ENCODE results near the gene ANO8.

The ANO8 gene

DNA sequence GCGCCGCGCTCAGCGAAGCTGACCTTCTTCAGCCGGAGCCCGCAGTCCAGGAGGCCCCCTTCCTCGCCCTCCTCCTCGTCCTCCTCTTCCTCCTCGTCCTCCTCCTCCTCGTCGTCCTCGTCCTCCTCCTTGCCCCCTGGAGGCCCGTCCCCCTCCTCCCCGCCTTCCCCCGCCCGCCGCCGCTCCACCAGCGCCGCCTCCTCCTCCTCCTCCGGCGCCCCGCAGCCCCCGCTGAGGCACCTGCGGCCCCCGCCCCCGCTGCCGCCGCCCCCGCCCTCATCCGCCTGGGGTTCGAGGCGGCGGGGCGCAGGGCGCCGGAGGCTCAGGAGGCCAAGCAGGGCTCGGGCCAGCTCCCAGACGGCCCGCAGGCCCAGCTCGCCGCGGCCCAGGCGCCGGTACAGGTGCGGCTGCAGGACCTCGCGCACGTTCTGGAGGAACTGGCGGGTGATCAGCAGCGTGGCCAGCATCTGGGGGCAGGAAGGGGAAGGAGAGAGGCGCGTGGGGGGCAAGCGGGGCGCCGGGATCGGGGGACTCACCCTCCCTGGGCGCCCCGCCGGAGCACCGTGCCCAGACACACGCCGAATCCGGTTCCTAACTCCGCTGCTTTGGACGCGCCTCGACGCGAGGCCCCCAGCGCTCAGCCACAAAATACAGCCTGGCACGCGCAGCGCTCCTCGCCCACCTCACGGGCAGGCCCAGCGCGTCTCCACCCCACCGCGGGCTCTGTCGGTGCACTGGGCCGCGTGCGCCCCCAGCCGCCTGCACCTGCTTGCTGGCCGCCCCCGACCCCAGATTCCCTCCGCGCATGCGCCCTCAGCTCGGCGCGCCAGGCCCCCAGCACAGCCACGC, 5.9 kb downstream of the ANO8 start:
- no peak for DNase-seq (ENCODE audit: low spot score)

DNA sequence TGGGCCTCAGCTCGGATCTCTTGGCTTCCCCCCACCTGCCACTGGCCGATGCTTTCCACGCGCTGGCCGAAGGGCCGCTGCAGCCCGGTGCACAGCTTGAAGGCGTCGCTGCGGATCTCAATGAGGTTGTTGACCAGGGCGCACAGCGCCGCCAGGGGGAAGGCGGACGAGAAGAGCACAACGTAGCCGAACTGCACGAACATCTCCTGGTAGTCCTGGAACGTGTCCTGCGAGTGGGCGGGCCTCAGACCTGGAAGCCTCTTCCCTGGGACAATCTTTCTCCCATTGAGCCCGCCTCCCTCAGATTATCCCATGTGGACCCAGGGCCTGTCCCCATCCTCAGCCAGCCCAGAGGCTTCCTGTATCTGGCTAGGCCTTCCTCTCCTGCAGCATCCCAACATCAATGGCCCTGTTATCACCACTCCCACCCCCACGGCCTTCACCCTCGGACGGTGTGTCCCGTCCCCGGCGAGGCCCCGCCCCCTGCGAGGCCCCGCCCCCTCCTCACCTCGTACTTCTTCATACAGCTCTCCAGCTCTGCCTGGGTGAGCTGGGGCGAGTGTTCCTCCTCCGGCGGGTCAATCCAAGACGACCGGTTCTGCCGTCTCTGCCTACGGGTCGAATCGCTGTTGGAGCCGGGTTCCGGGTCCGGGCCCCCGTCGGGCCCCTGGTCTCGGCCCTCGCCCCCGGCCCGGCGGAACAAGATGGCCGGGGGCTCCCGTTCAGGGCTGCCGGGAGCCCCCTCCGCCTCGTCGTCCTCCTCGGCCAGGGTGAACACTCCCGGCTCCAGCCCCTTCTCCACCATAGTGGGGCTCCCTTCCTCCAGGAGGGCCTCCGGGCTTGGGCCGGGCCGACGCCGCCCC, 6.8 kb downstream of the ANO8 start:
- no peak for DNase-seq (ENCODE audit: low spot score)

DNA sequence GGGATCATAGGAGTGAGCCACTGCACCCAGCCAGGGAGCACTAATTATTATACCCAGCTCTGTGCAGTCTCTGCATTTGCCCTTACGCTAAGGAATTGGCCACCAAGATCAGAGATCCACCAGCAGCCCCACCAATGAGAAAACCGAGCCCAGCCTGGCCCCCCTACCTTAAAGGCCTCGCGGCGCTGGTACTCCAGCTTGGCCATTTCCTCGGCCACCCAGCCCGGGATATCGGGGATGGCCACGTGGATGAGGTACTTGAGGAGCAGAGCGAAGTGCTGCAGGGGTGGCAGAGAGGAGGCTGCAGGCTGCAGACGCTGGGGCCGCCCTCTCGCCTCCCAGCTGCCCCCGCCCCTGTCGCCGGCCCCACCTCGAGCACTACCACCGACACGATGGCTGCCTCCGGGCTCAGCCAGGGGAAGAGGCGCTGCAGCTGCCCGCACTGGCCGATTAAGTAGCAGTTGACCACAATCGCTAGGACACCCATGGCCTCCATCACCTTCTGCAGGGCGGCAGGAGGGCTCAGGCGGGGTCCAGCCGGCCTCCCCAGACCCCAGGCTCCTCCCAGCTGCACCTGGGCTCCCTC, 7.5 kb downstream of the ANO8 start:
- DNase-seq (ENCODE audit: low spot score) = no peak

DNA sequence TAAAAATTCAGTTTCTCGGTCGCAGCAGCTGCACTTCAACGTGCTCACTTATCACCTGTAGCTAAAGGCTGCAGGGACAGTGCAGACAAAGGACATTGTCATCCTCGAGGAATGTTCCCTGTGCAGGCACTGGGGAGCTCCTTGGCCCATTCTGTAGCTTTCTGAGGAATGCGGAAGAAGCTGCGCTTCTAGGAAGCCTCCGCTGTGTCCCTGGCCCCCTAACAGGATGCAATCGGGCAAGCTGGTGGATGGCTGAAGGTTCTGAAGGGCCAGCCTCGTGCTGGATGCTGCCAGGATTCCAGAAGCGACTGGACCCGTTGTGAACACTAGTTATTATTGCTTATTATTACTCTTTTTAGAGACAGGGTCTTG, 8.1 kb downstream of the ANO8 start:
- no peak for DNase-seq (ENCODE audit: low spot score)

DNA sequence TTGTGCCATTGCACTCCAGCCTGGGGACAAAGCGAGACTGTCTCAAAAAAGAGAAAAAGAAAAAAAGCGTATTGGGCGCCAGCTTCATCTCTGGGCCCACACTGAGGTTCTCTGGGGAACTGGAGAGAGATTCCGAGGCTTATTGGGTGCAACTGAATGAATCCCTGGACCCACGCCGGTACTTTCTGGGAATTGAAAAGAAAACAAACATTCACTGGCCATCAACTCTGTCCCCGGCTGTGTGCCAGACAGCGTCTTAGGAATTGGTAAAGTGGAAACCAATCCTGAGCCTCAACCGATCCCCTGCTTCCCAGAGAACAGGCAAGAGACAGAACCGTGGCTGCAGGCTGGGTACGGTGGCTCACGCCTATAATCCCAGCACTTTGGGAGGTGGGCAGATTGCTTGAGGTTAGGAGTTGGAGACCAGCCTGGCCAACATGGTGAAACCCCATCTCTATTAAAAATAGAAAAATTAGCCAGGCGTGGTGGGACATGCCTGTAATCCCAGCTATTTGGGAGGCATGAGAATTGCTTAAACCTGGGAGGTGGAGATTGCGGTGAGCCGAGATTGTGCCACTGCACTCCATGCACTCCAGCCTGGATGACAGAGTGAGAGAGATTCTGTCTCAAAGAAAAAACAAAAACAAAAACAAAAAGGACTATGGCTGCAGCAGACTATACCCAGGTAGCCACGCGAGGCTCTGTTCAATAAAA, 8.6 kb downstream of the ANO8 start:
- DNase-seq (ENCODE audit: low spot score) = no peak

DNA sequence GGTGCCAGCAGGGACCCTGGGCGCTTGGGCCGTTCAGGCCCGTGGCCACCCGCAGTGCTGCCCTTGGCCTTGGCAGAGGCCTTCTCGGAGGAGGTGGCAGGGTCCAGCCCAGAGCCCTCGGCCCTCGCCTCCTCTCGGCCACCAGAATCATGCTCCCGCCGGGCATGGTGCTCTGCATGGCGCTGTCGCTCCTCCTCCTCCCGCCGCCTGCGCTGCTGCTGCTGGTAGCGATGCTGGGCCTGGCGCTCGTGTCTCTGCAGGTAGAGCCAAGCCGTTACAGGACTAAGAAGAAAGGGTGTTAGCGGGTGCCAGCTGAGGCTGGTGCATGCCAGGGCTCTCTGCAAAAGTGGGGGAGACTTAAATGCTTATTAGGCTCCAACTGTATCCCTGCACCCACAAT, 9.5 kb downstream of the ANO8 start:
- no peak for DNase-seq (ENCODE audit: low spot score)

DNA sequence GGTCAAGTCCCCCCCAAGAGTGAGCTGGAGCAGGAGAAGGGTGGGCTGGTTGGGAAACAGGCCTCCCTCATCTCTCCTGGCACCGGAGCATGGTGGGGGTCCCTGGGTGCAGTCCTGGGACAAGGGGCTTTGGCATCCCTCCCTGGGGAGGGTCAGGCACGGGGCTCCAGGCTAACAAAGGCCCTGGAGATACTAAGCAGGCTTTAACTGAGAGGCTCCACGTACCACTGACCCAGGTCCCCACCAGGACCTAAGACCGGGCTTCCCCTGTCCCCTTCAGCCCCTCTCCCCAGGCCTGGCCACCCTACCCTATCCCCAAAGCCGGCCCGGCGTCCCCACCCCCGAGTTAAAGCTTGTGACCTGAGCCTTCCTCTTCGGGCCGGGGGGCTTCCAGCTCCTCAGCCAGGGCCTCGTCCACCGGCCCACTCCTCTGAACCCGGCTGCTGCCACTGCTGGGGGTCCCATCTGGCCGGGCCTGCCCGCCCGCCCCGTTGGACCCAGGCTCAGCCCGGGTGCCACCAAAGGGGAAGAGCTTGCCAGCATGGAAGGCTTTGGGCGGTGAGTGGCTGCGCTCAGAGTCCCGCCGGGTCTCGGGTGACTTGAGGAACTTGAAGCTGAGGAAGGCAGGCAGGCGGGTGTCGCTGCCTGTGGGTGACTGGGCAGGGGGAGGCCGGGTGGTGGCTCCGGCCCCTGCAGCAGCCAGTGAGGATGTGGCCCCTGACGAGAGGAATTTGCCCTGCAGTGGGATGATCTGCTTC, 10.1 kb downstream of the ANO8 start:
- DNase-seq (ENCODE audit: low spot score) = no peak

DNA sequence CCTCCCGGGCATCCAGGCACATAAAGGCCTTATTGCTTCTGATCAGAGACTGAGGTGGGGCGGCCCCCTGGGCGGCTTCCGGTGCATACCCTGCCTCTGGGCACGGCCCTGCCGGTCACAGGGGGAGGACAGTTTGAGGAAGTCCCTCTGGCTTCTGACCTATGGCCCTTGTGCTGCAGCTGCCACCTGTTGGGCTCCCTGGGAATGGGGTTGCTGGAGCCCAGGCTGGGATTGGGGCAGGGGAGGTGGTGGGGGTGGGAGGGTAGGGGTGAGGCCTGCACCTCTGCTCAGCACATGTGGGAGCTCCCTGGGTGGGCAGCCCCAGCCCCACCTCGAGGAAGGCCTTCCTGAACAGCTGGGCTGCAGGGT, 10.7 kb downstream of the ANO8 start:
- no peak for DNase-seq (ENCODE audit: low spot score)

DNA sequence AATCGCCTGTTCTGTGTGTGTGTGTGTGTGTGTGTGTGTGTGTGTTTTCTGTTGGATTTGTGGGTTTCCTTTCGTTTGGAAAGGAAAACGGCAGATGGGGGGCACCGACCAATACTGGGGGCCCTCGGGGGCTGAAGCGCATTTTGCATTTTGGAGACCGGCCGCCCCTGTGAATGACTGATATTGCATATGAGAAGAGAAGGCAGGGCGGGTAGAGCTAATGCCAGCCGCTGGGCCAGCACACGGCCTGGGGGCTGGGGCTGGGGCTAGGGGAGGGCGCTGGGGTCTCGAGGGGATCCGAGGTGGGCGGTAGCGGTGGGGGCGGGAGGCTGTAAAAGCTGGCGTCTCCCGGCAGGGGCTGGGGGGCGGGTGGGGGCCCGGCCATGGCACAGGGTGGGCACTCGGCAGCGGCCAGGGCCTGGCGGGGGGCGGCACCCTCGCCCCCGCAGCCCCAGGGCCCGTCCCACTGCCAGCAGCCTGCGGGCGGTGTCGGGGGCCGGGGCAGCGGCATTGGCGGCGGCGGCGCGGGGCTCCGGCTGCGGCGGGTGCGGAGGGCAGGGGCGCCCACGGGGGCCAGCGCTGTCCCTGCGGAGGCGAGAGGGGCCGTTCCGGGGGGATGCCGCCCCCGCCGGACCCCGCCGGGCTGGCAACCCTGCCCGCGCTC, 11.2 kb downstream of the ANO8 start:
- no peak for DNase-seq (ENCODE audit: low spot score)

DNA sequence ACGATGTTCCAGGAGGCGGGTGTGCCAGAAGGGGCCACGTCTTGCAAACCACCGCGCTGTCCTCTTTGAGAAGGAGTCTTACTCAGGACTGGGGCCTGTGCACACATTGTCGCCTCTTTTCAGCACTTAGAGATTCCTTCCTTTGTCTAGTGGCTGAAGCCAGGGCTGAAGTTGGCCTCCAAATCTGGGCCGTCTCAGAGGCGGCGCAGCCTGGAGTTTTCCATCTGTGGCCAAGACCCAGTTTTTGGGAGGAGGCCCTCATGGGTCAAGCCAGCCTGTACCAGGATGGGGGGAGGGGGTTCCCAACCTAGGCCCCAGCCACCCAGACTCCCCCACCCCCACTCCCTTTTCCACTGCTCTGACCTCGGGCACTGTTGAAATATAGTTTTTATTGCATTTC, 11.8 kb downstream of the ANO8 start:
- DNase-seq (ENCODE audit: low spot score) = no peak

DNA sequence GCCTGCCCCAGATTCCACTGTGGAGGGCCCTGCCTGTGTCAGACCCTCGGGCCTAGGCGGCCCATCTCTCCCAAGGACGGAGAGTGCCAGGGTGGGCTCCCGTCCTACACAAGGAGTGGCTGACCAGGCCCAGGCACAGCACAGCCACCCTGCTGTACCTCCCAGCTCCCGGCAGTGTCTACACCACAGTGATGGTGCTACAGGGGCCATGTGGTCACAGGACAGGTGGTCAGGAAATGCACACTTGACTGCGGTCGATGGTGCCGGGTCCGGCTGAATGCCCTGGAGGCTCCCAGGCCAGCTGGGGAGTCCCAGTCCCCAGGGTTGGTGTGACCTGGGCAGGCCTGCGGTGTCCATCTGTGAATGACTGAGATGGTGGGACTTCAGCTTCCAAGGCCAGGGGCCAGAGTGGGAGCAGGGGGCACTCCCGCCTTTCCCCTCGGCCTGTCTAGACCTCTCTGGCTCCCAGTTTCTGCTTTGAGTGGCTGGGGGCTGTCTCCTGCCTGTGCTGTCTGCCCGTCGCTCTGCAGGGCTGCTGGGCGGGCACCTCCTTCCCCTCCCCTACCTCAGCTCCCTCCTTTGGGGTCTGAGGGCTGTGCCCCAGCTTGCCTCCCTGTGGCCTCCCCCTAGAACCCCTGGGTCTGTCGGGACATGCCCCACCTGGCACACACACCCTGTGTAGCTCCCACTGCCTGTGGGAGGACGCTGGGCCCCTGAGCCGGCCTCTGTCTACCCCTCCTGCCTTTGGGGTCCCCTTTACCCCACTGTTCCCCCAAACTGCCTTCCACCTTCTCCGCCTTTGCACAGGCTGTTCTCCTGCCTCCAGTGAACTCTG, 12.8 kb downstream of the ANO8 start:
- no peak for DNase-seq (ENCODE audit: low spot score)

DNA sequence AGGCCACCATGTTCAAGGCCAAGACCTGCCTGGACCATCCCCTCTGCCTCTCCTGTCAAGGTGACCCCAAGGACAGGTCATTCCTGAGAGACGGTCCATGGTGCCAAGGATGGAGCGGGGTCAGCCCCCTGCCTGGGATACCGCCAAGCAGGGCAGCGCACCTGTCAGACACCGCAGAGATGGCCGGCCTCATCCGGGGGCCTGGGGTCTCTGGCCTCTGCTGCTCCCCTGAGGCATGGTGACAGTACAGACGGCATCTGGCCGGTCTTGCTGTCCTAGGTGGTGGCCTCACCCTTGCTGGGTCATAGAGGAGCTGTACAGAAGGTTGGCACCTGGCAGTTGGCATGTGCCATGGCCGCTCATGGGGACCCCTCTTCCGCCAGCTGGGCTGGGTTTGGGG, 14.2 kb downstream of the ANO8 start:
- no peak for DNase-seq (ENCODE audit: low spot score)

DNA sequence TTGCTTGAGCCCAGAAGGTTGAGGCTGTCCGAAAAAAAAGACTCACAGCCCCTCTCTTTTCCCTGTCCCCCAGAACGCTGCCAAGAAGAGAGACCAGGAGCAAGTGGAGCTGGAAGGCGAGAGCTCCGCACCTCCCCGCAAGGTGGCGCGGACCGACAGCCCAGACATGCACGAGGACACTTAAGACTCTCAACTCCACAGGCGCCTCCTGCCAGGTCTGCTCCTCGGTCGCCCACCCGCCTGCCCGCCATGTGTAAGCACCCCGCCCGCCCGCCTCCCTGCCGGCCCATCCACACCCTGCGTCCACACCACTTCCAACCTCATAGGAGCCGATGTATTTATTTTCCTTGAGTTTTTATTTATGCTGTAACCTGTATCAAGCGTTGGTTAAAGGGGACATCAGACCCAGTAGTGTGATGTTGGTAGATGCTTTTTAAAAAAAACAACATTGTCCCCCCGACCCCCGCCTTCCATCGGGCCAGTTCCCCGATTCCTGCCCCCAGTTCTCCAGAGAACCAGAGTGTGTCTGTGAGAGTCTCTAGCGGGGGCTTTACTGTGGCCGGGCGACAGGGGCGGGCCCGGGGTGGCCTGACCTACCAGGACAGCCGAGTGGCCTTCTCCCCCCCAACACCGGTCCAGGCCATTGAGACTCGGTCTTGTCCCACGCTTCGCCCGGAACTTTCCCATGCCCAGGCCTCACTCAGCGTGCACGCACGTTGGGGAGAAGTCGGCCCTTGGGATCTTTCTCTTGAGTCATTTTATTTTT, 15.0 kb downstream of the ANO8 start:
- DNase-seq (ENCODE audit: low spot score) = no peak

DNA sequence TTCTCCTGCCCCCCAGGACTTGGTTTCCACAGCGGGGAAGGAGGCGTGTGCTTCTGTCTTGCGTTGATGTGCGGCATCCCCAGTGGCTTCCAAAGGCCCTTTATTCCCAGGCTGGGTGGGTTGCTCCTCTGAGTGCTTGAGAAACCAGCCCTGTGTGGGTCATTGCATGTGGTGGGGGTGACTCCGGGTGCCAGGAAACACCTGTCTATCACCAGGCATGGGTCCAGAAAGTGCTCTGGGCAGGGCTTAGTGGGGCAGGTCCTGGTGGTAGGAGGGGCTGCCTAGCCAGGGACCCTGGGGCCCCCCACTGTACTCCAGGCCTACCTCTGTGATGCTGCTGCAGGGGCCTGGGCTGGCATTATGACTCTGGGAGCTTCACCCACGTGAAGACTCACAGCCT, 15.7 kb downstream of the ANO8 start:
- DNase-seq (ENCODE audit: low spot score) = no peak

DNA sequence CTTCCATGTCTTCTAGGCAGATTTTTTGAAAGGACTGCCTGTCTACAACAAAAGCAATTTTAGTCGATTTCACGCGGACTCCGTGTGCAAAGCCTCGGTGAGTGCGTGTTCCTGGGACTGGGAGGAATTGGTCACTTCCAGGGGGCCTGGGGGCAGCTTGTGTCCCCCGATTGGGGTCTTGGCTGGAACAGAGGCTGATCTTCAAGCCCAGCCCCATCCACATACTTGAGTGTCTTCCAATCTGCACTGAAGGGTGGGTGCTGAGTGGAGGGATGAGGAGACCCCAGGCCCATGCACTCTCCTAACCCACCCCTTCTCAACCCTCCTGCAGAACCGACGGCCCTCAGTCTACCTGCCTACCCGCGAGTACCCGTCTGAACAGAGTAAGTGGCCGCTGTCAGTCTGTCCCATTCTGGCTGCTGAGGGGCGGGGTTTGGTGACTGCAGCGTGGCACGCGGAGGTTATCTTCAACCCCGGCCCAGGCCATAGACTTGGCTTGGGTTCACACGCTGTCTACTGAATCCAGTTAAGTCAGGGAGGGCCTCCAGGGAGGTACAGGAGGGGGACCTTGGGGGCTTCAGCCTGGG, 20.6 kb downstream of the ANO8 start:
- DNase-seq (ENCODE audit: low spot score) = peak; percentile 66

DNA sequence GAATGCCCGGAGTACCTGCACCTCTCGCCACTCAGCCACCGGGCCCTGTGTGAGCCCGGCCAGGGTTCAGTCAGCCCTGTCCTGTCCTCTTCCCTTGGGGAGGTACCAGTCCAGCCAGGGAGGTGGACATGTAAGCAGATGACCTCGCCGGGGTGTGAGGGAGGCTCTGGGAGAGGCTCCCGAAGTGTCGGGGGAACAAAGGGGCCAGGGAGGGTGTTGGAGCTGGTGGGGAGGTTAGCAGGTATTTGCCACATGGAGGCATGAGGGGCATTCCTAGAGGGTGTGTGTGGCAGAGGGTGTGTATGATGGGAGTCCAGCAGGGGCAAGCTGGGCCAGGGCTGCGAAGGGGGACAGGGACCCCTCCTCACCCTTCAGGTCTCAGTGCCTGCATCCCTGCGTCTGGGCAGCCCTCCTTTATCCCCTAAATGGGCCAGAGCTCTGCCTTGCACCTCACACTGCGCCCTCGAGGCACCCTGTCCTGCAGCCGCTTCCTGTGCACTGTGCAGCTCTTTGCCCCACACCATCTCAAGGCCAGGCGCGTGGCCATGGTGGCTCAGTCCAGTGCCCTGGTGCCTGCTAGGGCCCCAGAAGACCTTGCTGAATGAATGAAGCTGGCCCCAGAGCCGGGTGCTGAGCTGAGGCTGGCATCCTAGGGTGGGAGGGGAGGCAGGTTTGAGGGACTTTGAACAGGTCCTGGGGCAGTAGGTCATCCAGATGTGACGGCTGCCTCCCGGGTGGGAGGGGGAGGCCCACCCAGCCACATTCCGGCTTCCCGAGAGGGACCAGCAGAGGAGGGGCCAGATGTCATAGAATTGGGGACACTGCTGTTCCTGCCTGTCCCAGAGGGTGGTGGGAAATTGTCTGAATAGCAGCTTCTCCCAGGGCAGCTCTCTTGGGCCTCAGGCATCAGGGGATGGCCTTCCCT, 22.2 kb downstream of the ANO8 start:
- DNase-seq (ENCODE audit: low spot score) = no peak

DNA sequence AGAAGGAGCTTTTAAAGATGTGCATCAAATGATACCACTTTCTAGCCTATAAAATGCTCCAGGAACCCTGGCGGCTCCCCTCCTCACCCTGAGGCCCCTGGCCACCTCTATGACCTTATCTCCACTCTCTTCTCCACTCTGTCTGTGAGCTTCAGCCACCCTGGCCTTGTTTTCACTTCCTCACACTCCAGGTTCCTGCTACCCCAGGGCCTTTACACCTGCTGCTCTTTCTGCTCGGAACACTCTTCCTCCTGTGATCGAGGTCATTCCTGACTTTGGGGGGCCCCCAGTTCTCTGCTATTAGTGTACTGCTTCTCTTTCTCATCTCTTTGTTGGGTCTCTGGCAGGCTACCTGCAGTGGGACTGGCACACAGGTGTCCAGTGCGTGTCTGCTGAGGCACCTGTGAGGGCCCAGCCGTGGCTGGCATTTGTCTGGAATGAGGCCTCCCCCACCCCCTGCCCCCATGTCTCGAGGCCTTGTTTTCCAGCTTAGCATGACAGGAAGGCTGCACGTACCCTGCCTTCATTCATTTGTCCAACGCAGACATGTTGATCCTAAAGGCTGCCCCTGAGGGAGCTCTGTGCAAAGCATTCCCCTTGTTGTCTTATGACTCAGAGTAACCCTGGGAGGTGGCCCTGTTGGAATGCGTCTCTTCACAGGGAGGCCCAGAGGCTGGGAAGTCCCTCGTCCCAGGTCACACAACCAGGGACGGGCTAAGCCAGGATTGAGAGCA, 23.0 kb downstream of the ANO8 start:
- DNase-seq (ENCODE audit: low spot score) = no peak
